HepG2 (cell line): ENCODE results near the gene HDAC3.

Experiments
- BRCA1 ChIP-seq: sonication (generic); formaldehyde crosslinking; IDR thresholded peaks from 2 replicates; pipeline ENCODE4 v1.4.0; 2020; ENCODE audit warnings: missing genetic modification reagents
- CHD2 ChIP-seq: IDR thresholded peaks from 2 replicates; pipeline ENCODE4 v1.6.1; 2011; ENCODE audit warnings: low read depth, low read length, improper control_type of control experiment
- ETV5 ChIP-seq: IDR thresholded peaks from 2 replicates; pipeline ENCODE4 v1.6.1; 2018; ENCODE audit warnings: missing biosample characterization, missing genetic modification reagents, inconsistent platforms, borderline replicate concordance
- EZH2 ChIP-seq: conservative IDR thresholded peaks from 2 replicates; pipeline ENCODE4 v1.6.1; 2012; ENCODE audit warnings: mild to moderate bottlenecking, low read depth, low read length, moderate library complexity
- KLF13 ChIP-seq: sonication (generic); formaldehyde crosslinking; IDR thresholded peaks from 2 replicates; pipeline ENCODE4 v1.4.0; 2020; ENCODE audit warnings: mild to moderate bottlenecking, missing genetic modification reagents
- PHF20 ChIP-seq: sonication (generic); formaldehyde crosslinking; IDR thresholded peaks from 2 replicates; pipeline ENCODE4 v1.5.0; 2020; ENCODE audit warnings: mild to moderate bottlenecking, missing genetic modification reagents
- POLR2A ChIP-seq, 2 experiments: IDR thresholded peaks; 2 replicates each; pipeline ENCODE4 v1.6.1; 2011; ENCODE audit warnings: low read depth in 2 of 2, low read length in 2 of 2, mild to moderate bottlenecking in 1 of 2, moderate library complexity in 1 of 2; ENCODE audit not compliant: insufficient read depth in 1 of 2
- ZFP36 ChIP-seq: fragments of 150-350 bp; IDR thresholded peaks from 2 replicates; pipeline ENCODE4 v1.6.1; 2018; ENCODE audit warnings: borderline replicate concordance, low read length, low read depth; ENCODE audit not compliant: partially characterized antibody
- TF ChIP-seq, protein P1 (sequence below): sonication (generic); formaldehyde crosslinking; IDR thresholded peaks from 2 replicates; pipeline ENCODE4 v1.5.0; 2020; ENCODE audit warnings: mild to moderate bottlenecking, missing genetic modification reagents, moderate library complexity
- TF ChIP-seq, protein P2 (sequence below): sonication (generic); formaldehyde crosslinking; IDR thresholded peaks from 2 replicates; pipeline ENCODE4 v1.4.0; 2020; ENCODE audit warnings: mild to moderate bottlenecking, low read depth, missing genetic modification reagents
- TF ChIP-seq, protein P3 (sequence below): IDR thresholded peaks from 2 replicates; pipeline ENCODE4 v1.6.1; 2016; ENCODE audit warnings: control low read depth

DNA sequence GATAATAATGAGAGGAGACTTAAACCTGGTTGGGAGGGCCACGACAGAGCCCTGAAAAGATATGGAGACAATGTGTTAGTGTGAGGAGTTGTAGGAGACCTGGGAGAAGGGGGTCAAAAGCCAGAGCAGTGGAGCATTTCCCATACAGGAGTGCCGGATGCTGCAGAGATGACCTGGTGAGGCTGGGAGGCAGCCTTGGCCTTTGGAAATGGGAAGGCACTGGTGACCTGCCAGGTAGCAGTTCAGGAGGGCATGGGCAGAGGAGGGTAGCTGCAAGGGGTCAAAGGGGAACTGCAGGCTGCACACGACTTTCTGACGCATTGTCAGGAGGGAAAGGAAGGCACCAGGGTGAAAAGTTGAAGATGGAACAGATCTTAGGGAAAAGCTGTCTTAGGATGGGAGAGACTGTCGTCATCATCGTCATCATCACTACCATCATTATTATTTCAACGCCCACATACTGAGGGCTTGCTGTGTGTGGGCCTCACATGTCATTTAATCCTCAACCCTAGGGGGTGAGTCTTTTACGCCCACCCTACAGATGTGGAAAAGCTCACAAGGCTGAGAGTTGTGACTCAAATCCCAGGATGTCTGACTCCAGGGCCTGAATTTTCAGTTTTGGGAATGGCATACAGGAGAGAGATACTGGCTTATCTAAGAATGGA lies 32.1 kb upstream of the HDAC3 start:
- TF ChIP-seq POLR2A (IDR thresholded peaks at IDR 0.05; ENCODE audit: insufficient read depth in 1 of 2, low read depth in 2 of 2, low read length in 2 of 2) = no peak
- TF ChIP-seq, protein P1, sequence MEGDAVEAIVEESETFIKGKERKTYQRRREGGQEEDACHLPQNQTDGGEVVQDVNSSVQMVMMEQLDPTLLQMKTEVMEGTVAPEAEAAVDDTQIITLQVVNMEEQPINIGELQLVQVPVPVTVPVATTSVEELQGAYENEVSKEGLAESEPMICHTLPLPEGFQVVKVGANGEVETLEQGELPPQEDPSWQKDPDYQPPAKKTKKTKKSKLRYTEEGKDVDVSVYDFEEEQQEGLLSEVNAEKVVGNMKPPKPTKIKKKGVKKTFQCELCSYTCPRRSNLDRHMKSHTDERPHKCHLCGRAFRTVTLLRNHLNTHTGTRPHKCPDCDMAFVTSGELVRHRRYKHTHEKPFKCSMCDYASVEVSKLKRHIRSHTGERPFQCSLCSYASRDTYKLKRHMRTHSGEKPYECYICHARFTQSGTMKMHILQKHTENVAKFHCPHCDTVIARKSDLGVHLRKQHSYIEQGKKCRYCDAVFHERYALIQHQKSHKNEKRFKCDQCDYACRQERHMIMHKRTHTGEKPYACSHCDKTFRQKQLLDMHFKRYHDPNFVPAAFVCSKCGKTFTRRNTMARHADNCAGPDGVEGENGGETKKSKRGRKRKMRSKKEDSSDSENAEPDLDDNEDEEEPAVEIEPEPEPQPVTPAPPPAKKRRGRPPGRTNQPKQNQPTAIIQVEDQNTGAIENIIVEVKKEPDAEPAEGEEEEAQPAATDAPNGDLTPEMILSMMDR = no peak
- no peak for TF ChIP-seq ETV5
- TF ChIP-seq, protein P2, sequence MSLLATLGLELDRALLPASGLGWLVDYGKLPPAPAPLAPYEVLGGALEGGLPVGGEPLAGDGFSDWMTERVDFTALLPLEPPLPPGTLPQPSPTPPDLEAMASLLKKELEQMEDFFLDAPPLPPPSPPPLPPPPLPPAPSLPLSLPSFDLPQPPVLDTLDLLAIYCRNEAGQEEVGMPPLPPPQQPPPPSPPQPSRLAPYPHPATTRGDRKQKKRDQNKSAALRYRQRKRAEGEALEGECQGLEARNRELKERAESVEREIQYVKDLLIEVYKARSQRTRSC (CRISPR knock-in tag) = no peak
- TF ChIP-seq, protein P3, sequence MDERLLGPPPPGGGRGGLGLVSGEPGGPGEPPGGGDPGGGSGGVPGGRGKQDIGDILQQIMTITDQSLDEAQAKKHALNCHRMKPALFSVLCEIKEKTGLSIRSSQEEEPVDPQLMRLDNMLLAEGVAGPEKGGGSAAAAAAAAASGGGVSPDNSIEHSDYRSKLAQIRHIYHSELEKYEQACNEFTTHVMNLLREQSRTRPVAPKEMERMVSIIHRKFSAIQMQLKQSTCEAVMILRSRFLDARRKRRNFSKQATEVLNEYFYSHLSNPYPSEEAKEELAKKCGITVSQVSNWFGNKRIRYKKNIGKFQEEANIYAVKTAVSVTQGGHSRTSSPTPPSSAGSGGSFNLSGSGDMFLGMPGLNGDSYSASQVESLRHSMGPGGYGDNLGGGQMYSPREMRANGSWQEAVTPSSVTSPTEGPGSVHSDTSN = no peak
- TF ChIP-seq CHD2 = no peak
- TF ChIP-seq KLF13 (CRISPR knock-in tag) = no peak
- TF ChIP-seq PHF20 (CRISPR knock-in tag) = no peak
- TF ChIP-seq BRCA1 (CRISPR knock-in tag) = no peak
- no peak for TF ChIP-seq ZFP36
- TF ChIP-seq EZH2 = no peak
